Islet precursor cell (in vitro differentiated cells): Measurements from ENCODE around the gene TTLL11.
"Not testable (repeated sequence)": the region's sequence is repeated elsewhere in the genome, so short reads cannot be mapped to it uniquely, and the experiment has no call there.

ENCODE experiments used
- DNase-seq: peaks from one replicate; pipeline ENCODE4 v3.0.0-alpha.2; 2018

TTLL11 gene

GRCh38 chr9:122080986-122081385 lies 12.1 kb downstream of the TTLL11 start:
- DNase-seq, result peak; percentile 2

- no peak for DNase-seq
Measured at GRCh38 chr9:122078557-122078956, 14.6 kb downstream of the TTLL11 start.

- DNase-seq, result no peak
Measured at GRCh38 chr9:122076773-122077172, 16.3 kb downstream of the TTLL11 start.

GRCh38 chr9:122076117-122076516 lies 17.0 kb downstream of the TTLL11 start:
- peak; percentile 21 for DNase-seq

GRCh38 chr9:122075135-122076030 lies 17.7 kb downstream of the TTLL11 start:
- peak; percentile 27 for DNase-seq

GRCh38 chr9:122071715-122072114 lies 21.4 kb downstream of the TTLL11 start:
- DNase-seq, result no peak

- no peak for DNase-seq
Measured at GRCh38 chr9:122070728-122071515, 22.2 kb downstream of the TTLL11 start.

GRCh38 chr9:122066680-122067079 lies 26.4 kb downstream of the TTLL11 start:
- not testable (repeated sequence) for DNase-seq

- DNase-seq, result no peak
Measured at GRCh38 chr9:122065923-122066629, 27.0 kb downstream of the TTLL11 start.

GRCh38 chr9:122060481-122060880 lies 32.6 kb downstream of the TTLL11 start:
- DNase-seq, result no peak

- DNase-seq, result no peak
Measured at GRCh38 chr9:122059955-122060324, 33.2 kb downstream of the TTLL11 start.

GRCh38 chr9:122059214-122059954 lies 33.7 kb downstream of the TTLL11 start:
- no peak for DNase-seq

- no peak for DNase-seq
Measured at GRCh38 chr9:122058709-122059108, 34.4 kb downstream of the TTLL11 start.

GRCh38 chr9:122058051-122058450 lies 35.1 kb downstream of the TTLL11 start:
- DNase-seq, result no peak

- no peak for DNase-seq
Measured at GRCh38 chr9:122057211-122057610, 35.9 kb downstream of the TTLL11 start.

GRCh38 chr9:122056484-122056883 lies 36.6 kb downstream of the TTLL11 start:
- peak; percentile 82 for DNase-seq

- DNase-seq, result no peak
Measured at GRCh38 chr9:122055701-122056100, 37.4 kb downstream of the TTLL11 start.

GRCh38 chr9:122053567-122054350 lies 39.3 kb downstream of the TTLL11 start:
- peak; percentile 62 for DNase-seq

- no peak for DNase-seq
Measured at GRCh38 chr9:122053064-122053463, 40.0 kb downstream of the TTLL11 start.

GRCh38 chr9:122051351-122052321 lies 41.5 kb downstream of the TTLL11 start:
- no peak for DNase-seq
